ENCODE data around the gene SPATA13.
"Not testable (repeated sequence)": the region's sequence is repeated elsewhere in the genome, so short reads cannot be mapped to it uniquely, and the experiment has no call there.

Gene SPATA13

DNA sequence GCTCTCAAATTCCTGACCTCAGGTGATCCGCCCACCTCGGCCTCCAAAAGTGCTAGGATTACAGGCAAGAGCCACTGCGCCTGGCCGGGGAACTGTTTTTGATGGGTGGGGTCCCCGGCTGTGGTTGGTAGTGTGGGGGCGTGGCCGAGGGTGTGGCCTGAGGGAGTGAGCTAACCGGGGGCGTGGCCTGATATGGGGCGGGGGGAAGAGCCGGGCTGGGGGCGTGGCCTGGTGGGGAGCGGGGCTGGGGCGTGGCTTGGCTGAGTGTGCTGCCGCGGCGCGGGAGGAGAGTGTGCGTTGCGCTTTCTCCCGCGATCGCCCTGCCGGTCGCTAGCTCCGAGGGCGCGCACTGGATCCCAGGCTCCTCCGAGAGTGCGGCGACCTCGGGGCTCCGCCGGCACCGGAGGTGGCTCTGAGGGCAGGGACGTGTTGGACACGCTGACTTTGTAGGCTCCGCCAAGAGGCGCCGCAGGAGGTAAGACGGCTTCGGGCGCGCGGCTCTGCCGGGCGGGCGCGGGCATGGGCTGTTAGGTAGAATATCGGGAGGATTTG lies at the start of gene SPATA13:
SPATA13 (plus strand) TSS at position 263 of the 552 bp plus-strand sequence. CDS start 62,210 bp downstream, outside the sequence.
- peak; percentile 93 for DNase-seq

DNA sequence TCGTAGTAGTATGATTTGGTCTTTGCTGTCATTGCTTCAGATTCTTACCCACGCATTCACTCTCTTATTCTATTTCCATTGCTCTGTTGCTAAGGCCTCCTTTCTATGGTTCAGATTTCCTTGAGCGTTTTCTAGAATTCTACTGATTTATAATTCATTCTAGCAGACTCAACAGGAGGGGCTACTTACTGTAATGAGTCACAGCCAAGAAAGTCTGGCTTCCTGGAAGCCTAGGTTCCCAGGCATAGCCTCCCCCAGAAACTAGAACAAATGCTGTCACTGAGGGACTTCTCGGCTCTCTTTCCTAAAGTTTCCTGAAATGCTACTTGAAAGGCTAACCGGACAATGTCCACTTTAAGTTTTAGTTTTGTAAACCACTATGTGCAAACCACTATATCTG lies 47.7 kb upstream of the SPATA13 start:
- DNase-seq = no peak

DNA sequence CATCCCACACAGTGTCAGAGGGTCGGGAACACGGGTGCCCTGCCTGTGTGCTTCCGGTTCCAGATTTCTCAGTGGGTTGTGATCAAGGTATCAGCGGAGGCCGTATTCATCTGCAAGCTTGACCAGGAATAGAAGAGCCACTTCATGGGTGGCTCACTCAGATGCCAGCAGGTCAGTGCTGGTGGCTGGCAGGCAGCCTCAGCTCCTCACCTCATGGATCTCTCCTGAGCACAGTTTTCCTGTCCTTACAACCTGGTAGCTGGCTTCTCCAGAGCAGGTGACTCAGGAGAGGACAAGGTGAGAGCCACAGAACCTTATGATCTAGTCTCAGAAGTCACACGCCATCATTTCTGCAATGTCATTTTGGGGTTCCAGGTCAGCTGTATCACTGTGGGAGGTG lies 44.8 kb upstream of the SPATA13 start:
- DNase-seq = no peak

DNA sequence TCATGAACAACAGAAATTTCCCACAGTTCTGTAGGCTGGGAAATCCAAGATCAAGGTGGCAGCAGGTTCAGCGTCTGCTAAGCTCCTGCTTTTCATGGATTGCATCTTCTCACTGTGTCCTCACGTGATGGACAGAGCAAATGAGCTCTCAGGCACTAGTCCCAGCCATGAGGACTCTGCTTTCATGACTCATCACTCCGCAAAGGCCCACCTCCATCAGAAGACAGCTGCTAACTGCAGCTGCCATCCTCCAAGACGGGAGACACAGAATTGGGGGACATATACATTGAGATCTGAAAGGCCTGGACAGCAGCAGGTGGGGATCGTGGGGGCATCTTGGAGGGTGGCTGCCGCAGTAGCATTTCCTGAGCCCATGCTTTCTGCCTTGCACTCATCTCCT lies 44.4 kb upstream of the SPATA13 start:
- DNase-seq = no peak

GRCh38 chr13:24118576-24118975 lies 41.9 kb upstream of the SPATA13 start:
- no peak for DNase-seq

GRCh38 chr13:24119626-24120508 lies 40.7 kb upstream of the SPATA13 start:
- DNase-seq = no peak

GRCh38 chr13:24122045-24122444 lies 38.5 kb upstream of the SPATA13 start:
- DNase-seq = not testable (repeated sequence)

DNA sequence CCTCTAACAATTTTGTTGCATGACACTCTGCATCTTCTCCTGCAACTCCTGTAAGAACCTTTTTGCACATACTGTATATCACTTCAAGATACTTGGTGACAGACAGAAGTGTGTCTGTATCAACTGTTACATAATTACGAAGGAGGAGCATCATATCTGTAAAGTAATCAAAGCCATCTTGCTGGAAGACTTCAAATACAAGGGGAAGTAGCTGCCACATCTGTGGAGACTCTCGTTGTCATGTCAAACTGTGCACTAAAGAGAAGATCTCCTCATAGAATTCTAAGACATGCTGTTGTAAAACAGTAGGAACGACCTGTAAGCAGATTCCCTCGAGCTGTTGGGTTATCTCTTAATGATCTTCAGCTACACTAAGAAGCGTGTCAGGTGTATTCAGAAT lies 38.0 kb upstream of the SPATA13 start:
- DNase-seq = no peak

DNA sequence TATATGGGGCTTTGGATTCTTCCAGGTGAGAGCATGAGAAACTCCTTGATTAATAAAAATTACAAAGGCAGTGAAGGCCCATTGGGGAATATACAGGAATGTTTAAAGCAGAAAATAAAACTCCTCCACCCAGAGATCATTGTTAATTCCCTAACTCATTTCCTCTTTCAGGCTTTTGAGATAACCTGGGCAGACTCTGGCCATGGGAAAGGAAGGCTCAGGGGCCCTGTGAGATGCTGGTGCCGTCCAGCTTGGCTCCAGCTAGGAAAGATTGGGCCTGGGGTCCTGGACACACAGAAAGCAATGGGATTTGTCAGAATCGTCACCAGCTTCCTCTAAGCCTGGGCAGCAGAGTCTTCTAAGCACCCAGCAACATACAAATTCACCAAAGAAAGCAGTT lies 36.8 kb upstream of the SPATA13 start:
- no peak for DNase-seq

DNA sequence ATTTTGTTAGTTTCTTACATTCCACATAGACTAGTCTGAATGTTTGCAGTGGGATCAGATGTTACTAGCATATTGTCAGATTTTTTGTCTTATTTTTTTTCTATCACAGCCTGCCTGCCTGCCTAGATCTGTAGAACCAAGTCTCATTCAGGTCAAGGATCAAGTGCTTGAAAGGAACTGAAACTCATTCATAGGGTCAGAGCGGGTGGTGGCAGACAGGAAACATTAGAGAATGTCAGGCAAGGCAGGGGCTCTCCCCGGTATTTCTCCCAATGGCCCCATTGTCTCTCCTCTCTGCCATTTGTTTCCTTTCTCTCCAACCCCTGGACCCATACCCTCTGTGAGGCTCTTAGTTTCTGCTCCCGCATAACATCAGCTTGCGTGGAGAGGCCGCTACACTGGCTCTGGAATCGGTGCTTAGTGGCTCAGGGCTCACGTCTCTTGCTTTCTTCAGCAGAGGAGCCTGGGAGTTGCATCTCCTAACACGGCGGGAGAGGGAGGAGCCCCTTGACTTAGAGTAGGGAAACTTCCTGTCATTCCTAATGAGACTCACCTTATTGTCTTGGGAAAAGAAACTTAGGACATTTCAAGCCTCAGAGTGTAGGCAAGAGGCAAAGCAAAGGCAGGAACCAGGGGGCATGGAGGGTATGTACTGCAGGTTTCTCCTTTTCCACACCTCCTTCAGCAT lies 35.6 kb upstream of the SPATA13 start:
- no peak for DNase-seq

DNA sequence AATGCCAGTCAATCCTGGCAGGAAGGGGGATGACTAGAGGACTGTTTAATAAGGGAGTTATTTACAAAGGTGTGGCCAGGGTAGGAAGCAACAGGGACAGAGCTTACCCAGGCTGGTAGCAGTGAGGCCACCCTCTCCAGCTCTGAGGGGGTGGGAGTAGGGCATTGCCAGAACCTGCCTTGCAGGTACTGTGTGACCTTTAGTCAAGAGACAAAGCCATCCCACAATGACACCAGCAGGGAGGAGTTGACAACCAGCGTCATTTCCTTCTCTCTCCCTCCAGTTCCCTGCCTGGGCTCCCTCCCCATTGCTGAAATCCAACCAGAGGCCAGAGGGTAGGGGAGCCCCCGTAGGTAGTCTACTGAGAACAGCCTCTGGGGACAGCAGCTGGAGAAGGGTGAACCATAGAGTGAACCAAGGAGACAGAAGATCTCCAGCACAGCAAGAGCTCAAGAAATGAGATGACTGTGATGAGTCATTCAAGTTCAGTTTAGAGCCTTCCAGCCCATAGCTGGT lies 33.3 kb upstream of the SPATA13 start:
- no peak for DNase-seq

- no peak for DNase-seq
These were observed 32.4 kb upstream of the SPATA13 start for GRCh38 chr13:24128112-24128511.

GRCh38 chr13:24128962-24129361 lies 31.6 kb upstream of the SPATA13 start:
- no peak for DNase-seq

DNA sequence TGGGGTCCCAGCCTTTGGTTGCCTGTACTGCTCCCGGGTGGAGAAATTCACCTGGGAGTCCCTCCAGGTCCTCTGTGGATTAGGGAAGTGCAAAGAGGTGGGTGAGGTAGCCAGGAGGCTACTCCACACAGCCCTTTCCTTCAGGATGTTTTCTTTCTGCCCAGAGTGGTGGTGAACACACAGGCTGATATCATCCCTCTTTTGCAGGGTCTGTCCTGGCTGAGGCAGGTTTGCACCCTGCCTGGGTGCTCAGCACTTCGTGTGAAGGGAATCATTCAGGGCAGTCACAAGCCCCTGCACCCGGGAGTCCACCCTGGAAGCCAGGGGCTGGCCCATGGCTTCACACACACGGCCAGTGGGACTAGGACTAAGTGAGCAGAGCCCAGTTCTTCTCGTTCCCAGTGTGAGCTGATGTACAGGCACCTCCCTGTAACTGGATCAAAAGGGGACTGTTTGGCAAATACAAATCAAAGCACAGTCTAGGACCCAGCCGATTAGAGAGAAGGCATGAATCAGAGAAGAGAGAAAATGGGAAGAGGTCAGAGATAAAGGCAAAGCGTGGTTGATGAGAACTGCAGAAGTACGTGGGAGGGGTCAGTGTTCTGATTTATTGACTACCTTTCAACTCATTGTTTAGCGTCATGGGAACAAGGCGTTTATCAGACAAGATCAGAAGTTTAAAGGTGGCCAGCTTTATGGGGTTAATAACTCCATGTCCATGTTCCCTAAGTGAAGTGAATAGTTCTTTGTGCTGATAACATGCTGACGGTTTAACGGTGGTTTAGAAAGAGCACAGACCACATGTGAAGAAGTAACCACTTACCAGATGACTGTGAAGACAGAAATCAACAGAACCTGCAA lies 30.4 kb upstream of the SPATA13 start:
- DNase-seq = no peak

GRCh38 chr13:24131749-24132148 lies 28.8 kb upstream of the SPATA13 start:
- no peak for DNase-seq

- DNase-seq = no peak
These were observed 27.3 kb upstream of the SPATA13 start for GRCh38 chr13:24133021-24133795.

- no peak for DNase-seq
These were observed 26.3 kb upstream of the SPATA13 start for GRCh38 chr13:24134231-24134630.

GRCh38 chr13:24134757-24135156 lies 25.8 kb upstream of the SPATA13 start:
- no peak for DNase-seq

- DNase-seq = no peak
These were observed 24.7 kb upstream of the SPATA13 start for GRCh38 chr13:24135674-24136300.

DNA sequence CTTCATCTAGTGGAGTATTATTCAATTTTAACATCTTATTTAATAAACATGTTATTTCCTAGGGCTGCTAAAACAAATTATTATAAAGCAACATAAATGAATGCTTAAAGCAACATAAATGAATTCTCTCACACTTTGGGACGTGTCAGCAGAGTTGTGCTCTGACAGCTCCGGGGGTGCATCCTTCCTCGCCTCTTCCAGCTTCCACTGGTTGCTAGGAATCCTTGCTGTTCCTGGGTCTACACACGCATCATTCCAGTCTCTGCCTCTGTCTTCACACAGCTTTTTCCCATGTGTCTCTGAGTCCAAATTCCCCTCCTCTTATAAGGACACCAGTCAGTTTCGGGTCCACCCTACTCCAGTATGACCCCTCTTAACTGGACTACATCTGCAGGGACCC lies 21.6 kb upstream of the SPATA13 start:
- DNase-seq = no peak

GRCh38 chr13:24141333-24141910 lies 19.1 kb upstream of the SPATA13 start:
- no peak for DNase-seq

All from activated CD4-positive, alpha-beta T cell treated with anti-CD3 and anti-CD28 coated beads, Interleukin-2, amount 50 U/mL, for 4 hours (primary cell).